Right forelimb (tissue), 1 donor: Measurements from ENCODE around the gene EPHA6.

Experiments used
- DNase-seq: peaks from one replicate; pipeline ENCODE4 v3.0.0-alpha.2; 2018

The EPHA6 gene

GRCh38 chr3:97720417-97720816 is 906.0 kb downstream of the EPHA6 start:
- no peak for DNase-seq

- no peak for DNase-seq
Observed at GRCh38 chr3:97721446-97721845, 907.1 kb downstream of the EPHA6 start.

- DNase-seq = no peak
Observed at GRCh38 chr3:97736928-97737327, 922.5 kb downstream of the EPHA6 start.

GRCh38 chr3:97738761-97739160 is 924.4 kb downstream of the EPHA6 start:
- no peak for DNase-seq

- no peak for DNase-seq
Observed at GRCh38 chr3:97742036-97742435, 927.6 kb downstream of the EPHA6 start.

GRCh38 chr3:97744289-97744688 is 929.9 kb downstream of the EPHA6 start:
- no peak for DNase-seq

- DNase-seq = no peak
Observed at GRCh38 chr3:97763586-97764406, 949.4 kb downstream of the EPHA6 start.

- DNase-seq = peak; percentile 90
Observed at GRCh38 chr3:97764407-97765238, 950.2 kb downstream of the EPHA6 start, which contains the start of gene ARL6. Gene ARL6 (plus strand): TSS chr3:97764758. CDS start chr3:97768108, 3,350 bp downstream.

- DNase-seq = no peak
Observed at GRCh38 chr3:97765336-97765735, 950.9 kb downstream of the EPHA6 start.

GRCh38 chr3:97772926-97773325 is 958.5 kb downstream of the EPHA6 start:
- no peak for DNase-seq

GRCh38 chr3:97778152-97778551 is 963.8 kb downstream of the EPHA6 start:
- DNase-seq = no peak

- DNase-seq = no peak
Observed at GRCh38 chr3:97793420-97794019, 979.1 kb downstream of the EPHA6 start.

- no peak for DNase-seq
Observed at GRCh38 chr3:97795951-97796350, 981.6 kb downstream of the EPHA6 start.
